RCC 7860 (cell line): ENCODE results near the gene GLYR1.

ENCODE experiments used
- DNase-seq: peaks from one replicate; pipeline ENCODE4 v3.0.0-alpha.2; 2015; ENCODE audit warnings: low spot score
- FAIRE-seq: peaks from 2 replicates; lab custom pipeline; 2012; peaks lifted over from hg19 to GRCh38; lab: Jason Lieb, UNC

Gene GLYR1

GRCh38 chr16:4813251-4814003 is 33.7 kb downstream of the GLYR1 start:
- DNase-seq (no peak), FAIRE-seq (no peak)

- DNase-seq (no peak), FAIRE-seq (no peak)
Observed at GRCh38 chr16:4811773-4812172, 35.3 kb downstream of the GLYR1 start.

- FAIRE-seq (no peak), DNase-seq (no peak)
Observed at GRCh38 chr16:4811242-4811641, 35.8 kb downstream of the GLYR1 start.

- FAIRE-seq (no peak), DNase-seq (no peak)
Observed at GRCh38 chr16:4806280-4806679, 40.8 kb downstream of the GLYR1 start.

GRCh38 chr16:4805231-4805630 is 41.9 kb downstream of the GLYR1 start:
- no peak for DNase-seq
- no peak for FAIRE-seq

GRCh38 chr16:4803898-4804762 is 43.0 kb downstream of the GLYR1 start:
- no peak for FAIRE-seq

GRCh38 chr16:4803401-4803844 is 43.7 kb downstream of the GLYR1 start:
- DNase-seq, result no peak
- no peak for FAIRE-seq

More at GRCh38 chr16:4803898-4804762, 43.0 kb downstream of the GLYR1 start:
- DNase-seq, result no peak

- FAIRE-seq (peak; percentile 8), DNase-seq (peak; percentile 77)
Observed at GRCh38 chr16:4802659-4803287, 44.3 kb downstream of the GLYR1 start.

GRCh38 chr16:4801962-4802658 is 45.0 kb downstream of the GLYR1 start, which contains the start of gene ROGDI:
TSS of gene ROGDI (minus strand) at chr16:4802633. CDS start at chr16:4802571, 62 bp downstream.
- DNase-seq, result peak; percentile 58
- FAIRE-seq, result no peak

GRCh38 chr16:4801051-4801961 is 45.8 kb downstream of the GLYR1 start:
- DNase-seq (no peak), FAIRE-seq (no peak)

- FAIRE-seq (no peak), DNase-seq (no peak)
Observed at GRCh38 chr16:4800290-4801041, 46.6 kb downstream of the GLYR1 start.

GRCh38 chr16:4799171-4799855 is 47.8 kb downstream of the GLYR1 start:
- FAIRE-seq, result no peak
- DNase-seq, result no peak

GRCh38 chr16:4798456-4798855 is 48.6 kb downstream of the GLYR1 start:
- FAIRE-seq, result no peak

GRCh38 chr16:4797805-4798252 is 49.3 kb downstream of the GLYR1 start:
- DNase-seq, result no peak
- no peak for FAIRE-seq

More at GRCh38 chr16:4798456-4798855, 48.6 kb downstream of the GLYR1 start:
- no peak for DNase-seq

- no peak for FAIRE-seq
- DNase-seq, result no peak
Observed at GRCh38 chr16:4796982-4797804, 49.9 kb downstream of the GLYR1 start.

GRCh38 chr16:4795828-4796572 is 51.1 kb downstream of the GLYR1 start:
- FAIRE-seq (no peak), DNase-seq (no peak)
